ENCODE data around the gene SPATA12.
"Not testable (repeated sequence)": the region's sequence is repeated elsewhere in the genome, so short reads cannot be mapped to it uniquely, and the experiment has no call there.

Gene SPATA12

GRCh38 chr3:57082481-57082880, 22.0 kb downstream of the SPATA12 start:
- DNase-seq (ENCODE audit: low read depth, low spot score): no peak

- DNase-seq (ENCODE audit: low read depth, low spot score): not testable (repeated sequence)
These were observed 23.0 kb downstream of the SPATA12 start for GRCh38 chr3:57083266-57083995.

GRCh38 chr3:57085211-57085610, 24.7 kb downstream of the SPATA12 start:
- no peak for DNase-seq (ENCODE audit: low read depth, low spot score)

GRCh38 chr3:57086201-57086600, 25.7 kb downstream of the SPATA12 start:
- DNase-seq (ENCODE audit: low read depth, low spot score): no peak

GRCh38 chr3:57087361-57088092, 27.1 kb downstream of the SPATA12 start:
- DNase-seq (ENCODE audit: low read depth, low spot score): no peak

GRCh38 chr3:57088503-57088902, 28.0 kb downstream of the SPATA12 start:
- DNase-seq (ENCODE audit: low read depth, low spot score): no peak

- DNase-seq (ENCODE audit: low read depth, low spot score): no peak
These were observed 28.6 kb downstream of the SPATA12 start for GRCh38 chr3:57089043-57089442.

GRCh38 chr3:57091521-57092273, 31.2 kb downstream of the SPATA12 start:
- no peak for DNase-seq (ENCODE audit: low read depth, low spot score)

- DNase-seq (ENCODE audit: low read depth, low spot score): no peak
These were observed 33.0 kb downstream of the SPATA12 start for GRCh38 chr3:57093489-57093888.

- DNase-seq (ENCODE audit: low read depth, low spot score): no peak
These were observed 33.6 kb downstream of the SPATA12 start for GRCh38 chr3:57093971-57094535.

- no peak for DNase-seq (ENCODE audit: low read depth, low spot score)
These were observed 34.1 kb downstream of the SPATA12 start for GRCh38 chr3:57094575-57094974.

- DNase-seq (ENCODE audit: low read depth, low spot score): no peak
These were observed 34.9 kb downstream of the SPATA12 start for GRCh38 chr3:57095363-57095762.

GRCh38 chr3:57097536-57097935, 37.1 kb downstream of the SPATA12 start:
- no peak for DNase-seq (ENCODE audit: low read depth, low spot score)

GRCh38 chr3:57098418-57099310, 38.2 kb downstream of the SPATA12 start:
- no peak for DNase-seq (ENCODE audit: low read depth, low spot score)

- no peak for DNase-seq (ENCODE audit: low read depth, low spot score)
These were observed 39.7 kb downstream of the SPATA12 start for GRCh38 chr3:57100046-57100695.

- no peak for DNase-seq (ENCODE audit: low read depth, low spot score)
These were observed 45.1 kb downstream of the SPATA12 start for GRCh38 chr3:57105585-57105984.

- no peak for DNase-seq (ENCODE audit: low read depth, low spot score)
These were observed 48.2 kb downstream of the SPATA12 start for GRCh38 chr3:57108684-57109083.

- no peak for DNase-seq (ENCODE audit: low read depth, low spot score)
These were observed 49.2 kb downstream of the SPATA12 start for GRCh38 chr3:57109437-57110199.

GRCh38 chr3:57110214-57110613, 49.8 kb downstream of the SPATA12 start:
- no peak for DNase-seq (ENCODE audit: low read depth, low spot score)

- DNase-seq (ENCODE audit: low read depth, low spot score): no peak
These were observed 50.3 kb downstream of the SPATA12 start for GRCh38 chr3:57110798-57111197.
